GM10248 (cell line): ENCODE measurements around the gene IRF4.

ENCODE experiments used
- CTCF ChIA-PET: fragments of 300-600 bp; sonication (Branson Sonifier 250); formaldehyde crosslinking; extraction: SDS; loops from one replicate; lab custom pipeline; 2021; ENCODE audit warnings: antibody characterized with exemption; lab: Yijun Ruan, JAX
- POLR2A ChIA-PET: fragments of 350-650 bp; sonication (Branson Sonifier 250); formaldehyde crosslinking; extraction: SDS; loops from one replicate; lab custom pipeline; 2020; ENCODE audit warnings: antibody characterized with exemption; lab: Yijun Ruan, JAX
- DNase-seq: peaks from one replicate; pipeline ENCODE4 v3.0.0; 2012; ENCODE audit errors: extremely low spot score
- TF ChIP-seq, protein P1 (sequence below): IDR thresholded peaks from 2 replicates; pipeline ENCODE4 v1.5.1; 2012; ENCODE audit warnings: mild to moderate bottlenecking, low read depth; ENCODE audit errors: extremely low read depth, missing control alignments, control extremely low read depth

IRF4 gene

DNA sequence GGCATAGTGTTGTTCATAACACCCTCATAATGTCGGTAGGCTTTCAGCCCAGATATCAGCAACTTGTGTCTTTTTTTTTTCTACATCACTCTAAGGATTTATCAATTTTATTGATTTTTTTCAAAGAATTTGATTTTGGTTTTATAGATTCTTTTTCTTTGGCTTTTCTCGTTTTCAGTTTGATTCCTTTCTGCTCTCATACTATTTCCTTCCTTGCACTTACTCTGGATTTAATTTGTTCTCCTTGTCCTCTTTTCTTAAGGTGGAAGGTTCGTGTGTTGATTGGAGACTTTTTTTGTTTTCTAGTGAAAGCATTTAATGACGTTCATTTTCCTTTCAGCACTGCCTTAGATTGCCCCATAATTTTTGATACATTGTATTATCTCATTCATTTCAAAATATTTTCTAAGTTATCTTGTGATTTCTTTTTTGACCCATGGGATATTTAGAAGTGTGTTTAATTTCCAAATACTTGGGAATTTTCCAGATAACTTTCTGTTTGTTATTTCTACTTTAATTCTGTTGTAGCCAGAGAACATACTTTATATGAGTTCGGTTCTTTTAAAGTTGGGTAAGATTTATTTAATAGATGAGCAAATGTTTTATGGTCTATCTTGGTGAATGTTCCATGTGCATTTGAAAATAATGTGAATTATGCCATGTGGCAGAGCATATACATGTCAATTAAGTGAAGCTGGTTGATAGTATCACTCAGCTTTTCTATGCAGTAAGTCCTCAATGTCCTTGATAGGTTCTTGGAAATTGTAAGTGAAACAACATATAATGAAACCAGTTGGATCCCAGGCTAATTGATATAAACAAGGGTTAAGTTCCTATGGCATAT lies 62.8 kb downstream of the IRF4 start:
- DNase-seq = no peak
- TF ChIP-seq, protein P1, sequence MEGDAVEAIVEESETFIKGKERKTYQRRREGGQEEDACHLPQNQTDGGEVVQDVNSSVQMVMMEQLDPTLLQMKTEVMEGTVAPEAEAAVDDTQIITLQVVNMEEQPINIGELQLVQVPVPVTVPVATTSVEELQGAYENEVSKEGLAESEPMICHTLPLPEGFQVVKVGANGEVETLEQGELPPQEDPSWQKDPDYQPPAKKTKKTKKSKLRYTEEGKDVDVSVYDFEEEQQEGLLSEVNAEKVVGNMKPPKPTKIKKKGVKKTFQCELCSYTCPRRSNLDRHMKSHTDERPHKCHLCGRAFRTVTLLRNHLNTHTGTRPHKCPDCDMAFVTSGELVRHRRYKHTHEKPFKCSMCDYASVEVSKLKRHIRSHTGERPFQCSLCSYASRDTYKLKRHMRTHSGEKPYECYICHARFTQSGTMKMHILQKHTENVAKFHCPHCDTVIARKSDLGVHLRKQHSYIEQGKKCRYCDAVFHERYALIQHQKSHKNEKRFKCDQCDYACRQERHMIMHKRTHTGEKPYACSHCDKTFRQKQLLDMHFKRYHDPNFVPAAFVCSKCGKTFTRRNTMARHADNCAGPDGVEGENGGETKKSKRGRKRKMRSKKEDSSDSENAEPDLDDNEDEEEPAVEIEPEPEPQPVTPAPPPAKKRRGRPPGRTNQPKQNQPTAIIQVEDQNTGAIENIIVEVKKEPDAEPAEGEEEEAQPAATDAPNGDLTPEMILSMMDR = no peak
- POLR2A ChIA-PET = no interaction called here
- CTCF ChIA-PET = interaction anchor here (1.1 to 1.6 kb wide), 3 partner anchors 19 to 266 kb away, joined by 3 to 4 read pairs (median 3); no protein-coding TSS in a partner anchor

DNA sequence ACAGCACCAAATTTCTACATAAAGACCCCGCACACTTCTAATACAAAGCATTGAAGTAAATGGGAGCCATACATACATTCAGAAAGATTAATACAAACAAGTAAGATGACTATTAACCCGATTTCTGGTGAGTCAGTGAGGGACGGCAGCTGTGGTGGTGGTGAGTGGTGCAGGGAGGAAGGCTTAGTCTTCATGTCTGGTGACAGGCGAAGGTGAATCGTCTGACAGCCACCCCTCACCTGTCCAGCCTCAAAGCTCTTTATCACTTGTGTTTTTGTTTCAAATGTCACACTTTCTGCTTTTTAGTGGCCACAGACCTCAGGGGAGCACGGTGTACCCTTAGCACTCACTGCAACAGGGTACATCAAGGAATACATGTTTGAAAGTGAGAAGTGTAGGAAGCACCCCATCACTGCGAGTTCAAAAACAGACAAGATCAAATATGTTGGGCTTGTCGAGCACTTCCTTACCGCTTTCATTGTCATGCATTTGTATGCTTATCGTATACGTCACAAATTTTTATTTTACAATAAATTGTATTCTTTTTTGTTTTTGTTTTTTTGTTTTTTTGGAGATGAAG lies 63.5 kb downstream of the IRF4 start:
- no peak for DNase-seq
- ChIA-PET CTCF (interaction anchor here (1.4 to 1.6 kb wide), 2 partner anchors 18 to 267 kb away, joined by 3 to 4 read pairs; no protein-coding TSS in a partner anchor), POLR2A (no interaction called here)
- TF ChIP-seq, protein P1 = no peak

GRCh38 chr6:455835-456234 lies 64.3 kb downstream of the IRF4 start:
- POLR2A ChIA-PET = no interaction called here
- CTCF ChIA-PET = no interaction called here
- TF ChIP-seq, protein P1 = no peak
- no peak for DNase-seq

DNA sequence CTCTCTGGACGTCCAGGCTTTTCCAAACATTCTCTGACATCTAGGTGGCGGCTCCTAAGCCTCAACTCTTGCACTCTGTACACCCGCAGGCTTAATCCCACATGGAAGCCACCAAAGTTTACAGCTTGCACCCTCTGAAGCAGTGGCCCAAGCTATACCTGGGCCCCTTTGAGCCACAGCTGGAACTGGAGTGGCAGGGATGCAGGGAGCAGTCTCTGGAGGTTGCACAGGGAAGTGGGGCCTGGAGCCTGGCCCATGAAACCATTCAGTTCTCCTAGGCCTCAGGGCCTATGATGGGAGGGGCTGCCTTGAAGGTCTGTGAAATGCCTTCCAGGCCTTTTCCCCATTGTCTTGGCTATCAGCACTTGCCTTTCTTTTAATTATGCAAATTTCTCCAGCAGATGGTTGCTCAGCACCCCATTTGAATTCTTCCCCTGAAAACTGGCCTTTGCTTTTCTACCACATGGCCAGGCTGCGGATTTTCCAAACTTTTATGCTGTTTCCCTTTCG lies 64.9 kb downstream of the IRF4 start:
- ChIA-PET POLR2A (no interaction called here), CTCF (no interaction called here)
- no peak for DNase-seq
- TF ChIP-seq, protein P1 = no peak

DNA sequence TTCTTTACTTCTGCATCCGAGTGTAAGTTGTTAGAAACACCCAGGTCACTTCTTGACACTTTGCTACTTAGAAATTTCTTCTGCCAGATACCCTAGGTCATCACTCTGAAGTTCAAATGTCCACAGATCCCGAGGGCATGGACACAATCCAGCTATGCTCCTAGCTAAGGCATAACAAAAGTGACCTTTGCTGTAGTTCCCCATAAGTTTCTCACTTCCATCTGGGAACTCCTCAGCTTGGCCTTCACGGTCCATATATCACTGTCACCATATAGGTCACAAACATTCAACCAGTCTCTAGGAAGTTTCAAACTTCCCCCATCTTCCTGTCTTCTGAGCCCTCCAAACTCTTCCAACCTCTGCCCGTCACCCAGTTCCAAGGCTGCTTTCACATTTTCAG lies 65.3 kb downstream of the IRF4 start:
- DNase-seq = no peak
- TF ChIP-seq, protein P1 = no peak
- CTCF ChIA-PET = no interaction called here
- POLR2A ChIA-PET = no interaction called here
